Loucy (cell line): ENCODE data around the gene FANCC.

Source experiments
- EZH2phosphoT487 ChIP-seq: fragments of 200-600 bp; IDR thresholded peaks from 2 replicates; pipeline ENCODE4 v1.6.1; 2018; ENCODE audit warnings: antibody characterized with exemption, mild to moderate bottlenecking, moderate library complexity, borderline replicate concordance
- TF ChIP-seq, protein P1 (sequence below): fragments of 200-600 bp; sonication (generic); conservative IDR thresholded peaks from 2 replicates; pipeline ENCODE4 v1.5.1; 2014; ENCODE audit warnings: mild to moderate bottlenecking, antibody characterized with exemption, low read length

DNA sequence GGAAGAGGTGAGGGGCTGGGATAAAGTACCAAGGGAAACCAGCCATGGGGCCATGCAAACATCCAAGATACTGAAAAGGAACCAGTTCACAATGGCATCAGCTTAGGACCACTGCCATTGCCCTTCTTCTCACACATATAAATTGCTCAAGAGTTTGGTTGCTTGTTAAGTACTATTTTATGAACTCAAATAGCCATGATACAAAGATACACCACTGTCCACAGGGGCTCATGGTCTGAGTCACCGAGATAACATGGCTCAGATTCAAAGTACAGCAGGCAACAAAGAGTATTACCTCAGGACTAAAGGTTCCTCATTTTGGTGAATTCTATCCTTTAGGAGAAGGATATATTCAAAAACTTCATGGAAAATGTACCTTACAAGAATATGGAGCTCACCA, 55.6 kb downstream of the FANCC start:
- no peak for TF ChIP-seq EZH2phosphoT487
- TF ChIP-seq, protein P1, sequence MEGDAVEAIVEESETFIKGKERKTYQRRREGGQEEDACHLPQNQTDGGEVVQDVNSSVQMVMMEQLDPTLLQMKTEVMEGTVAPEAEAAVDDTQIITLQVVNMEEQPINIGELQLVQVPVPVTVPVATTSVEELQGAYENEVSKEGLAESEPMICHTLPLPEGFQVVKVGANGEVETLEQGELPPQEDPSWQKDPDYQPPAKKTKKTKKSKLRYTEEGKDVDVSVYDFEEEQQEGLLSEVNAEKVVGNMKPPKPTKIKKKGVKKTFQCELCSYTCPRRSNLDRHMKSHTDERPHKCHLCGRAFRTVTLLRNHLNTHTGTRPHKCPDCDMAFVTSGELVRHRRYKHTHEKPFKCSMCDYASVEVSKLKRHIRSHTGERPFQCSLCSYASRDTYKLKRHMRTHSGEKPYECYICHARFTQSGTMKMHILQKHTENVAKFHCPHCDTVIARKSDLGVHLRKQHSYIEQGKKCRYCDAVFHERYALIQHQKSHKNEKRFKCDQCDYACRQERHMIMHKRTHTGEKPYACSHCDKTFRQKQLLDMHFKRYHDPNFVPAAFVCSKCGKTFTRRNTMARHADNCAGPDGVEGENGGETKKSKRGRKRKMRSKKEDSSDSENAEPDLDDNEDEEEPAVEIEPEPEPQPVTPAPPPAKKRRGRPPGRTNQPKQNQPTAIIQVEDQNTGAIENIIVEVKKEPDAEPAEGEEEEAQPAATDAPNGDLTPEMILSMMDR: no peak
